A673 (cell line): ENCODE results near the gene CSF2.

ENCODE experiments used
- CTCF ChIP-seq: fragments of 300-800, 200-600 bp; sonication (generic); conservative IDR thresholded peaks from 2 replicates; pipeline ENCODE4 v1.5.1; 2017; ENCODE audit warnings: low read depth, mild to moderate bottlenecking, antibody characterized with exemption, low read length, moderate library complexity, mixed read lengths
- EZH2 ChIP-seq: fragments of 200-600 bp; sonication (generic); IDR thresholded peaks from 2 replicates; pipeline ENCODE4 v1.6.1; 2017; ENCODE audit warnings: borderline replicate concordance, low read depth, mild to moderate bottlenecking, mixed read lengths, antibody characterized with exemption, low read length; ENCODE audit not compliant: poor library complexity, severe bottlenecking

- TF ChIP-seq CTCF (no peak), EZH2 (no peak)
Measured at GRCh38 chr5:132110930-132111329, 37.3 kb downstream of the CSF2 start.
